ENCODE data around the gene GINS1.

GRCh38 chr20:25459111-25459830 lies 51.8 kb downstream of the GINS1 start:
- TF ChIP-seq CTCF (conservative IDR thresholded peaks at IDR 0.05; ENCODE audit: low read length) (no peak), EZH2phosphoT487 (IDR thresholded peaks at IDR 0.05; ENCODE audit: borderline replicate concordance, low read depth, low read length) (no peak)

Measured in OCI-LY7 (cell line).